OCI-LY7 (cell line): ENCODE results near the gene KCNH6. TPM values are rescaled to one million over a fixed set of nuclear protein-coding genes. Genes with fewer than 3 reads are reported as not detected.
A peak's percentile ranks its signal among the peaks of the same experiment; 100 is the strongest.

Source experiments
- BruUV-seq: library from RNA; stranded (reverse); fragments of 400-500 nt; replicated peaks from 2 replicates; lab custom pipeline; 2021; lab: Mats Ljungman, UMichigan
- CTCF ChIA-PET: fragments of 300-600 bp; sonication (Branson Sonifier 250); formaldehyde crosslinking; loops from one replicate; lab custom pipeline; 2022; ENCODE audit warnings: antibody characterized with exemption; ENCODE audit not compliant: unreplicated experiment; lab: Charles Lee
- POLR2A ChIA-PET: fragments of 300-600 bp; sonication (Branson Sonifier 250); formaldehyde crosslinking; loops from one replicate; lab custom pipeline; 2022; ENCODE audit warnings: antibody characterized with exemption; lab: Charles Lee
- DNase-seq: peaks from one replicate; pipeline ENCODE4 v3.0.0-alpha.2; 2015; ENCODE audit warnings: low spot score
- H2AFZ ChIP-seq: fragments of 200-600 bp; sonication (generic), shearing (Covaris generic); 2 replicates; pipeline ENCODE4 v1.6.1; 2014; ENCODE audit warnings: mild to moderate bottlenecking, antibody characterized with exemption, low read length, moderate library complexity
- H3K27ac ChIP-seq: fragments of 200-600 bp; sonication (generic); 2 replicates; pipeline ENCODE4 v1.5.1; 2014; ENCODE audit warnings: mixed run types, low read depth, mild to moderate bottlenecking, moderate library complexity, low read length, inconsistent platforms; ENCODE audit not compliant: poor library complexity, severe bottlenecking
- H3K36me3 ChIP-seq: fragments of 200-600 bp; sonication (generic); 2 replicates; pipeline ENCODE4 v1.6.1; 2014; ENCODE audit warnings: mild to moderate bottlenecking, antibody characterized with exemption, low read length, moderate library complexity, mixed read lengths; ENCODE audit not compliant: insufficient read depth
- H3K4me1 ChIP-seq: fragments of 200-600 bp; sonication (generic); 2 replicates; pipeline ENCODE4 v1.5.1; 2014; ENCODE audit warnings: mild to moderate bottlenecking, low read length; ENCODE audit not compliant: insufficient read depth, poor library complexity, severe bottlenecking
- H3K4me2 ChIP-seq: fragments of 200-600 bp; sonication (generic); 2 replicates; pipeline ENCODE4 v1.6.1; 2014; ENCODE audit warnings: mild to moderate bottlenecking, low read length
- H3K4me3 ChIP-seq: fragments of 200-600 bp; sonication (generic); 2 replicates; pipeline ENCODE4 v1.5.1; 2014; ENCODE audit warnings: mild to moderate bottlenecking, low read depth, low read length; ENCODE audit not compliant: poor library complexity, severe bottlenecking
- H3K79me2 ChIP-seq: fragments of 200-600 bp; sonication (generic); 2 replicates; pipeline ENCODE4 v1.6.1; 2016; ENCODE audit warnings: low read depth, mild to moderate bottlenecking, low read length, moderate library complexity, mixed read lengths; ENCODE audit not compliant: insufficient read depth
- H3K9me2 ChIP-seq: fragments of 200-600 bp; sonication (generic); 2 replicates; pipeline ENCODE4 v1.6.1; 2016; ENCODE audit warnings: mild to moderate bottlenecking, low read length, mixed read lengths; ENCODE audit not compliant: insufficient read depth
- H3K9me3 ChIP-seq: fragments of 200-600 bp; sonication (generic); 2 replicates; pipeline ENCODE4 v1.6.1; 2014; ENCODE audit warnings: mild to moderate bottlenecking, mixed run types, low read length, mixed read lengths
- H4K20me1 ChIP-seq: fragments of 200-600 bp; sonication (generic); 2 replicates; pipeline ENCODE4 v1.6.1; 2014; ENCODE audit warnings: mild to moderate bottlenecking, antibody characterized with exemption, low read length, moderate library complexity, mixed read lengths; ENCODE audit not compliant: insufficient read depth
- EZH2phosphoT487 ChIP-seq: fragments of 200-600 bp; sonication (generic); IDR thresholded peaks from 2 replicates; pipeline ENCODE4 v1.6.1; 2018; ENCODE audit warnings: low read depth, borderline replicate concordance, mild to moderate bottlenecking, mixed run types, antibody characterized with exemption, low read length, moderate library complexity, mixed read lengths
- intact Hi-C: fragments of 100-400 bp; cut with micrococcal nuclease; formaldehyde crosslinking; loops from one replicate; pipeline ENCODE4 v1.10.0; 2022; ENCODE audit not compliant: unreplicated experiment
- total RNA-seq, 2 experiments: library from RNA; depleted of rRNA in 1 of 2; stranded (reverse); fragments of >200 nt in 1 of 2; shearing (Covaris generic) in 1 of 2; gene quantifications; 2 replicates each; pipeline ENCODE4 v1.2.3, GENCODE V29; 2014 to 2022
- TF ChIP-seq, protein P1 (sequence below): fragments of 200-600 bp; sonication (generic); conservative IDR thresholded peaks from 2 replicates; pipeline ENCODE4 v1.5.1; 2014; ENCODE audit warnings: mild to moderate bottlenecking, antibody characterized with exemption, low read length, moderate library complexity, mixed read lengths

KCNH6 gene
- total RNA-seq, 2 experiments from 2014 or later, result not detected

DNA sequence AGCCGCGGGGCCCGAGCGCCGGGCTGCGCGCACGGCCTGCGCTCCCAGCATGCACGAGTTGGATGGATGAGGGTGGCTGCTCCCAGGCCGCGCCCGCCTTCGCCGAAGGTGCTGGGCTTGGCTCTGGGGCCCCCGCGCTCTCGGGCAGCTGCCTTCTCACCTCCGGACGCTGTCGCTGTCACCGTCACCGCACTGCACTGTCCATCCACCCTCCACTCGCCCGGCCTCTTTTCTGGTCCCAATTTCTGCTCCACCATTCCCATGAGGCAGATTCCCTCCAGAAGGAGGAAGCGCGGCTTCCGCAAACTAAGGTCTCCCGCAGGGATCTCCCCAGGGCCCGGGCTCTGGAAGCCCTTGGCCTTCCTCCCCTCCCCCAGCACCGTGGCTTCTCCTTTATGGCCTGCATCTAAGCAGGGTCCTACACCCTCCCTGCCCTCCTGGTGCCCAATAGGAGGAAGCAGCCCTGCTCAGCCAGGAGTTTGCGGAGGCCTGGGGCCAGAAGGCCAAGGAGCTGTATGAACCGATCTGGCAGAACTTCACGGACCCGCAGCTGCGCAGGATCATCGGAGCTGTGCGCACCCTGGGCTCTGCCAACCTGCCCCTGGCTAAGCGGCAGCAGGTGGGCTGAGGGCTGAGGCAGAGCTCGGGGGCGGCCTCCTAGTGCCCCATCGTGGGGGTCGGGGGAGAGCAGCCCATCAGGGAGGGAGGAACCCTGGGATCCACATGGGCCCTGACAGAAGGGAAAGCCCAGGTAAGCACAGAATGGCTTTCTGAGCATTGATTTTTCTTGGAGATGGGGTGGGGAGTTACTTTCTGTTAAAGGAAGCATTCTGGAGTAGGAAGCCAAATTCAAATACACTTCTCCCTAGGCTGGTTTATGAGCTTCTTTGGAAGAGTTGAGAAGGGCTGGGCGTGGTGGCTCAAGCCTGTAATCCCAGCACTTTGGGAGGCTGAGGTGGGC, 45.4 kb upstream of the KCNH6 start:
- no peak for TF ChIP-seq EZH2phosphoT487
- TF ChIP-seq, protein P1, sequence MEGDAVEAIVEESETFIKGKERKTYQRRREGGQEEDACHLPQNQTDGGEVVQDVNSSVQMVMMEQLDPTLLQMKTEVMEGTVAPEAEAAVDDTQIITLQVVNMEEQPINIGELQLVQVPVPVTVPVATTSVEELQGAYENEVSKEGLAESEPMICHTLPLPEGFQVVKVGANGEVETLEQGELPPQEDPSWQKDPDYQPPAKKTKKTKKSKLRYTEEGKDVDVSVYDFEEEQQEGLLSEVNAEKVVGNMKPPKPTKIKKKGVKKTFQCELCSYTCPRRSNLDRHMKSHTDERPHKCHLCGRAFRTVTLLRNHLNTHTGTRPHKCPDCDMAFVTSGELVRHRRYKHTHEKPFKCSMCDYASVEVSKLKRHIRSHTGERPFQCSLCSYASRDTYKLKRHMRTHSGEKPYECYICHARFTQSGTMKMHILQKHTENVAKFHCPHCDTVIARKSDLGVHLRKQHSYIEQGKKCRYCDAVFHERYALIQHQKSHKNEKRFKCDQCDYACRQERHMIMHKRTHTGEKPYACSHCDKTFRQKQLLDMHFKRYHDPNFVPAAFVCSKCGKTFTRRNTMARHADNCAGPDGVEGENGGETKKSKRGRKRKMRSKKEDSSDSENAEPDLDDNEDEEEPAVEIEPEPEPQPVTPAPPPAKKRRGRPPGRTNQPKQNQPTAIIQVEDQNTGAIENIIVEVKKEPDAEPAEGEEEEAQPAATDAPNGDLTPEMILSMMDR, result no peak
- no peaks in the 10 kb centered on the region for H4K20me1 ChIP-seq
- H3K79me2 ChIP-seq, result no peaks in the 10 kb centered on the region
- peak overlapping the region; percentile 65 for H3K4me3 ChIP-seq
- no peak overlapping the region for H3K27ac ChIP-seq
- H3K4me1 ChIP-seq, result peaks cover 8% of the 10 kb centered on the region
- H3K4me2 ChIP-seq, result peak overlapping the region; percentile 60
- no peak overlapping the region for H2AFZ ChIP-seq
- no peaks in the 10 kb centered on the region for H3K9me2 ChIP-seq
- BruUV-seq, result no TSS peak
- intact Hi-C loops, result loop anchor here (2.0 to 5.0 kb wide), 2 partner anchors 35 to 75 kb away; partner anchors contain the start of gene DCAF7
- H3K36me3 ChIP-seq, result no peaks in the 10 kb centered on the region
- H3K9me3 ChIP-seq, result no peaks in the 10 kb centered on the region
- CTCF ChIA-PET, result interaction anchor here (1.0 to 2.3 kb wide), 2 partner anchors 50 to 52 kb away, joined by 3 to 15 read pairs; no protein-coding TSS in a partner anchor
- POLR2A ChIA-PET, result interaction anchor here (0.6 to 1.2 kb wide), 3 partner anchors 9 to 312 kb away, joined by 3 to 4 read pairs (median 3); no protein-coding TSS in a partner anchor
- DNase-seq, result no peak

DNA sequence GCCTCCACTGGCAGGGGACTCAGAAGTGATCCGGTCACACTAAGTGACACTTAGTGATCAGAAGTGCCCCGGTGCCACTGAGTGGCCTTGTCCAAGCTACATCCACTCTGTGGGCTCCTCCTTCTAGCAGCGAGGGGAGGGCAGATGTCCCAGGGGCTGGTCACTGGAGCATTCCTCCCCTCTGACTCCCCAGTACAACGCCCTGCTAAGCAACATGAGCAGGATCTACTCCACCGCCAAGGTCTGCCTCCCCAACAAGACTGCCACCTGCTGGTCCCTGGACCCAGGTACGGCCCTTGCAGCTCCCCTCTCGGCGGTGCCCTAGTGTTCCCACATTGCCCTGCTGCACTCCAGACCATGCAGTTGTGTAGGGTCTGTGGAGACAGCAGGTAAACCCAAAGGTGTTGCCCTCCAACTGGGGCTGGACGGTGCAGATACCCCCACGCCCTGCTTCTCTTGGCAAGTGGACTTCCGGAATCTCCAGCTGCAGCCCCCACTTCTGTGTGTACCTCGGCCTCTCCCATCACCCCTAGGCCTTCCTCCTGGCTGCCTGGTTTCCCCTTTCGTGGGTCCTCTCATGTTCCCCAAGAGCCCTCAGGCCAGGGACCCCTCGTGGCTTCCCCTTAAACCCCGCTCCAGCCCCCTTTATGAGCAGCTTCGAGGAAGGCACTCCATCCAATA, 44.2 kb upstream of the KCNH6 start:
- CTCF ChIA-PET, result interaction anchor here (1.0 to 2.3 kb wide), 3 partner anchors 51 to 62 kb away, joined by 3 to 15 read pairs (median 3); no protein-coding TSS in a partner anchor
- H3K4me3 ChIP-seq, result no peak overlapping the region
- no peaks in the 10 kb centered on the region for H3K9me3 ChIP-seq
- no peaks in the 10 kb centered on the region for H3K9me2 ChIP-seq
- intact Hi-C loops, result loop anchor here (1.0 to 5.0 kb wide), 4 partner anchors 36 to 133 kb away; partner anchors contain the start of gene DCAF7
- no peak overlapping the region for H3K4me2 ChIP-seq
- no peaks in the 10 kb centered on the region for H4K20me1 ChIP-seq
- H3K36me3 ChIP-seq, result no peaks in the 10 kb centered on the region
- no peak overlapping the region for H3K27ac ChIP-seq
- BruUV-seq, result no TSS peak
- peaks cover 8% of the 10 kb centered on the region for H3K4me1 ChIP-seq
- POLR2A ChIA-PET, result interaction anchor here (0.6 to 1.2 kb wide), 2 partner anchors 10 to 184 kb away, joined by 3 to 4 read pairs; no protein-coding TSS in a partner anchor
- TF ChIP-seq, protein P1, result peak; percentile 86
- no peak for TF ChIP-seq EZH2phosphoT487
- H3K79me2 ChIP-seq, result no peaks in the 10 kb centered on the region
- H2AFZ ChIP-seq, result no peak overlapping the region
- peak; percentile 80 for DNase-seq
